ENCODE results near the gene SH3BGRL2.

Gene SH3BGRL2

GRCh38 chr6:79687759-79688158, 56.6 kb downstream of the SH3BGRL2 start:
- CTCF ChIA-PET: interaction anchor here (0.5 to 1.9 kb wide), 5 partner anchors 15 to 1701 kb away, joined by 4 to 6 read pairs (median 5); no protein-coding TSS in a partner anchor
- Histone ChIP-seq H3K27ac (ENCODE audit: extremely low read depth, low read depth, low read length) (no peak overlapping the region), H3K36me3 (ENCODE audit: control insufficient read depth in 2 of 2, insufficient read depth in 1 of 2, low read length in 2 of 2) (no peaks in the 10 kb centered on the region), H3K4me3 (ENCODE audit: low read depth, low read length) (no peak overlapping the region), H3K9me3 (ENCODE audit: control insufficient read depth, insufficient read depth, low read depth, low read length) (no peaks in the 10 kb centered on the region), H3K4me1 (ENCODE audit: control insufficient read depth, insufficient read depth, low read length) (peaks cover 27% of the 10 kb centered on the region)
- TF ChIP-seq KLF16 (tag by site-specific recombination; IDR thresholded peaks at IDR 0.05): no peak
- TF ChIP-seq ZNF2 (tag by site-specific recombination; IDR thresholded peaks at IDR 0.05): no peak
- no peak for TF ChIP-seq ZNF785 (tag by site-specific recombination; IDR thresholded peaks at IDR 0.05)
- TF ChIP-seq PRDM1 (tag by site-specific recombination; IDR thresholded peaks at IDR 0.05): 0 out of 2 replicates have a peak, but pooled peaks have one; percentile 34
- POLR2A ChIA-PET: no interaction called here

- H3K4me3 ChIP-seq (ENCODE audit: low read depth, low read length): no peak overlapping the region
- TF ChIP-seq MYNN (tag by site-specific recombination; IDR thresholded peaks at IDR 0.05; ENCODE audit: borderline replicate concordance) (no peak), ZNF274 (IDR thresholded peaks at IDR 0.05; ENCODE audit: low read length) (no peak), ZNF274 (tag by site-specific recombination; IDR thresholded peaks at IDR 0.05; ENCODE audit: borderline replicate concordance) (no peak), ZNF704 (tag by site-specific recombination; IDR thresholded peaks at IDR 0.05) (no peak), ZNF248 (tag by site-specific recombination; IDR thresholded peaks at IDR 0.05) (no peak), ZNF600 (tag by site-specific recombination; IDR thresholded peaks at IDR 0.05) (no peak), ZNF174 (tag by site-specific recombination; IDR thresholded peaks at IDR 0.05) (no peak), HOXD13 (CRISPR knock-in tag; IDR thresholded peaks at IDR 0.05; ENCODE audit: borderline replicate concordance) (no peak), ZNF580 (tag by site-specific recombination; IDR thresholded peaks at IDR 0.05) (no peak), ZNF140 (tag by site-specific recombination; IDR thresholded peaks at IDR 0.05) (no peak)
- H3K4me1 ChIP-seq (ENCODE audit: control insufficient read depth, insufficient read depth, low read length): no peaks in the 10 kb centered on the region
- H3K9me3 ChIP-seq (ENCODE audit: control insufficient read depth, insufficient read depth, low read depth, low read length): no peaks in the 10 kb centered on the region
- H3K36me3 ChIP-seq (ENCODE audit: control insufficient read depth in 2 of 2, insufficient read depth in 1 of 2, low read length in 2 of 2): no peaks in the 10 kb centered on the region
- H3K27ac ChIP-seq (ENCODE audit: extremely low read depth, low read depth, low read length): no peak overlapping the region
- ChIA-PET POLR2A (no interaction called here), CTCF (interaction anchor here (0.6 to 1.1 kb wide), 3 partner anchors 20 to 1768 kb away, joined by 3 to 4 read pairs (median 3); no protein-coding TSS in a partner anchor)
Measured at GRCh38 chr6:79694156-79694555, 63.0 kb downstream of the SH3BGRL2 start.

- ChIA-PET CTCF (interaction anchor here (0.7 to 1.1 kb wide), 2 partner anchors 19 to 127 kb away, joined by 3 to 4 read pairs; no protein-coding TSS in a partner anchor), POLR2A (no interaction called here)
- TF ChIP-seq KLF9 (tag by site-specific recombination; IDR thresholded peaks at IDR 0.05; ENCODE audit: low read depth): no peak
- no peak for TF ChIP-seq ZNF366 (tag by site-specific recombination; conservative IDR thresholded peaks at IDR 0.05)
- TF ChIP-seq ZNF792 (tag by site-specific recombination; IDR thresholded peaks at IDR 0.05): no peak
- no peak for TF ChIP-seq ZNF394 (tag by site-specific recombination; IDR thresholded peaks at IDR 0.05; ENCODE audit: borderline replicate concordance)
- TF ChIP-seq ZNF292 (tag by site-specific recombination; IDR thresholded peaks at IDR 0.05; ENCODE audit: borderline replicate concordance, low read depth): no peak
- TF ChIP-seq ZNF280C (tag by site-specific recombination; IDR thresholded peaks at IDR 0.05): no peak
- no peak for TF ChIP-seq ZNF214 (tag by site-specific recombination; IDR thresholded peaks at IDR 0.05; ENCODE audit: borderline replicate concordance)
- no peak for TF ChIP-seq ZNF837 (tag by site-specific recombination; IDR thresholded peaks at IDR 0.05)
- no peak for TF ChIP-seq ZNF391 (tag by site-specific recombination; IDR thresholded peaks at IDR 0.05; ENCODE audit: borderline replicate concordance, low read depth)
- Histone ChIP-seq H3K36me3 (ENCODE audit: control insufficient read depth in 2 of 2, insufficient read depth in 1 of 2, low read length in 2 of 2) (peaks cover 0 to 4% of the 10 kb centered on the region in 2 experiments; a peak in 1 of 3 replicates), H3K4me1 (ENCODE audit: control insufficient read depth, insufficient read depth, low read length) (no peaks in the 10 kb centered on the region), H3K27ac (ENCODE audit: extremely low read depth, low read depth, low read length) (no peak overlapping the region), H3K9me3 (ENCODE audit: control insufficient read depth, insufficient read depth, low read depth, low read length) (no peaks in the 10 kb centered on the region), H3K4me3 (ENCODE audit: low read depth, low read length) (no peak overlapping the region)
Measured at GRCh38 chr6:79694623-79695343, 63.7 kb downstream of the SH3BGRL2 start.
